ENCODE results near the gene PHLDA2.

The PHLDA2 gene

GRCh38 chr11:2951231-2952110, 22.3 kb upstream of the PHLDA2 start:
- no peak overlapping the region for H3K27ac ChIP-seq (ENCODE audit: low read length)
- DNase-seq = no peak
- peaks cover 44% of the 10 kb centered on the region for H3K36me3 ChIP-seq (replicated peaks; ENCODE audit: insufficient read depth, low read length)
- no peaks in the 10 kb centered on the region for H3K9me2 ChIP-seq (replicated peaks; ENCODE audit: insufficient read depth, low read length)
- H3K9me3 ChIP-seq (replicated peaks; ENCODE audit: insufficient read depth, low read length) = no peaks in the 10 kb centered on the region
- no peak overlapping the region for H3K4me2 ChIP-seq (ENCODE audit: low read depth, low read length)
- peaks cover 24% of the 10 kb centered on the region for H3K79me2 ChIP-seq (ENCODE audit: low read length)
- H3K9ac ChIP-seq (ENCODE audit: low read length) = no peak overlapping the region
- H2AFZ ChIP-seq (ENCODE audit: low read length) = no peak overlapping the region
- H4K20me1 ChIP-seq (ENCODE audit: insufficient read depth, low read length) = 0 out of 2 replicates have a peak, but pooled peaks cover 3% of the 10 kb centered on the region
- no peaks in the 10 kb centered on the region for H3K4me1 ChIP-seq (ENCODE audit: low read length)
- no peaks in the 10 kb centered on the region for H3K27me3 ChIP-seq (replicated peaks; ENCODE audit: insufficient read depth, low read length)
- no peak overlapping the region for H3K4me3 ChIP-seq (ENCODE audit: low read length)
- no peaks in the 10 kb centered on the region for H3F3A ChIP-seq (ENCODE audit: insufficient read depth, low read length)
- TF ChIP-seq EZH2 (optimal IDR thresholded peaks at IDR 0.05; ENCODE audit: low read depth, low read length) = no peak
- TF ChIP-seq EZH2phosphoT487 (IDR thresholded peaks at IDR 0.05; ENCODE audit: low read length) = no peak
- TF ChIP-seq CTCF (IDR thresholded peaks at IDR 0.05; ENCODE audit: low read length) = no peak

- Histone ChIP-seq H3F3A (ENCODE audit: insufficient read depth, low read length) (no peaks in the 10 kb centered on the region), H3K4me1 (ENCODE audit: low read length) (no peaks in the 10 kb centered on the region), H3K9ac (ENCODE audit: low read length) (no peak overlapping the region), H3K36me3 (replicated peaks; ENCODE audit: insufficient read depth, low read length) (peaks cover 43% of the 10 kb centered on the region), H3K9me3 (replicated peaks; ENCODE audit: insufficient read depth, low read length) (no peaks in the 10 kb centered on the region), H3K4me3 (ENCODE audit: low read length) (no peak overlapping the region), H3K27me3 (replicated peaks; ENCODE audit: insufficient read depth, low read length) (no peaks in the 10 kb centered on the region), H3K27ac (ENCODE audit: low read length) (no peak overlapping the region), H4K20me1 (ENCODE audit: insufficient read depth, low read length) (0 out of 2 replicates have a peak, but pooled peaks cover 2% of the 10 kb centered on the region), H3K79me2 (ENCODE audit: low read length) (peaks cover 17% of the 10 kb centered on the region; the same call in 1 of the 2 replicates), H3K4me2 (ENCODE audit: low read depth, low read length) (no peak overlapping the region), H2AFZ (ENCODE audit: low read length) (no peak overlapping the region), H3K9me2 (replicated peaks; ENCODE audit: insufficient read depth, low read length) (no peaks in the 10 kb centered on the region)
- DNase-seq = no peak
- TF ChIP-seq EZH2 (optimal IDR thresholded peaks at IDR 0.05; ENCODE audit: low read depth, low read length) (no peak), CTCF (IDR thresholded peaks at IDR 0.05; ENCODE audit: low read length) (no peak), EZH2phosphoT487 (IDR thresholded peaks at IDR 0.05; ENCODE audit: low read length) (no peak)
Observed at GRCh38 chr11:2950825-2951224, 21.6 kb upstream of the PHLDA2 start.

- no peak for TF ChIP-seq EZH2phosphoT487 (IDR thresholded peaks at IDR 0.05; ENCODE audit: low read length)
- no peak for TF ChIP-seq CTCF (IDR thresholded peaks at IDR 0.05; ENCODE audit: low read length)
- no peak for TF ChIP-seq EZH2 (optimal IDR thresholded peaks at IDR 0.05; ENCODE audit: low read depth, low read length)
- H3K4me1 ChIP-seq (ENCODE audit: low read length) = no peaks in the 10 kb centered on the region
- H3K27ac ChIP-seq (ENCODE audit: low read length) = no peak overlapping the region
- peaks cover 47% of the 10 kb centered on the region for H3K36me3 ChIP-seq (replicated peaks; ENCODE audit: insufficient read depth, low read length)
- H4K20me1 ChIP-seq (ENCODE audit: insufficient read depth, low read length) = no peaks in the 10 kb centered on the region
- H3F3A ChIP-seq (ENCODE audit: insufficient read depth, low read length) = no peaks in the 10 kb centered on the region
- H3K4me3 ChIP-seq (ENCODE audit: low read length) = no peak overlapping the region
- no peaks in the 10 kb centered on the region for H3K9me3 ChIP-seq (replicated peaks; ENCODE audit: insufficient read depth, low read length)
- no peaks in the 10 kb centered on the region for H3K27me3 ChIP-seq (replicated peaks; ENCODE audit: insufficient read depth, low read length)
- no peaks in the 10 kb centered on the region for H3K9me2 ChIP-seq (replicated peaks; ENCODE audit: insufficient read depth, low read length)
- H3K4me2 ChIP-seq (ENCODE audit: low read depth, low read length) = no peak overlapping the region
- H3K79me2 ChIP-seq (ENCODE audit: low read length) = peaks cover 16% of the 10 kb centered on the region; the same call in 1 of the 2 replicates
- no peak overlapping the region for H2AFZ ChIP-seq (ENCODE audit: low read length)
- no peak for DNase-seq
- no peak overlapping the region for H3K9ac ChIP-seq (ENCODE audit: low read length)
Observed at GRCh38 chr11:2949920-2950319, 20.7 kb upstream of the PHLDA2 start.

All from MM.1S (cell line).